ENCODE results near the gene AGBL4.

The AGBL4 gene

GRCh38 chr1:48943826-48944225 lies 1079.9 kb downstream of the AGBL4 start:
- no peak for DNase-seq (ENCODE audit: low read depth)

- no peak for DNase-seq (ENCODE audit: low read depth)
Observed at GRCh38 chr1:48943393-48943792, 1080.4 kb downstream of the AGBL4 start.

GRCh38 chr1:48940962-48941732 lies 1082.6 kb downstream of the AGBL4 start:
- DNase-seq (ENCODE audit: low read depth) = no peak

- no peak for DNase-seq (ENCODE audit: low read depth)
Observed at GRCh38 chr1:48940354-48940753, 1083.4 kb downstream of the AGBL4 start.

- DNase-seq (ENCODE audit: low read depth) = no peak
Observed at GRCh38 chr1:48939828-48940227, 1083.9 kb downstream of the AGBL4 start.

GRCh38 chr1:48939042-48939441 lies 1084.7 kb downstream of the AGBL4 start:
- no peak for DNase-seq (ENCODE audit: low read depth)

GRCh38 chr1:48937732-48938131 lies 1086.0 kb downstream of the AGBL4 start:
- no peak for DNase-seq (ENCODE audit: low read depth)

- no peak for DNase-seq (ENCODE audit: low read depth)
Observed at GRCh38 chr1:48936436-48936835, 1087.3 kb downstream of the AGBL4 start.

- DNase-seq (ENCODE audit: low read depth) = no peak
Observed at GRCh38 chr1:48932366-48932765, 1091.4 kb downstream of the AGBL4 start.

- no peak for DNase-seq (ENCODE audit: low read depth)
Observed at GRCh38 chr1:48931506-48932192, 1092.1 kb downstream of the AGBL4 start.

GRCh38 chr1:48930011-48930410 lies 1093.7 kb downstream of the AGBL4 start:
- DNase-seq (ENCODE audit: low read depth) = no peak

- no peak for DNase-seq (ENCODE audit: low read depth)
Observed at GRCh38 chr1:48924099-48924498, 1099.7 kb downstream of the AGBL4 start.

- no peak for DNase-seq (ENCODE audit: low read depth)
Observed at GRCh38 chr1:48923116-48923515, 1100.6 kb downstream of the AGBL4 start.

GRCh38 chr1:48920851-48921250 lies 1102.9 kb downstream of the AGBL4 start:
- no peak for DNase-seq (ENCODE audit: low read depth)

- DNase-seq (ENCODE audit: low read depth) = no peak
Observed at GRCh38 chr1:48917901-48918603, 1105.7 kb downstream of the AGBL4 start.

- DNase-seq (ENCODE audit: low read depth) = no peak
Observed at GRCh38 chr1:48917070-48917454, 1106.7 kb downstream of the AGBL4 start.

GRCh38 chr1:48916130-48917069 lies 1107.4 kb downstream of the AGBL4 start:
- DNase-seq (ENCODE audit: low read depth) = no peak

- DNase-seq (ENCODE audit: low read depth) = no peak
Observed at GRCh38 chr1:48908606-48909005, 1115.1 kb downstream of the AGBL4 start.

GRCh38 chr1:48906729-48907128 lies 1117.0 kb downstream of the AGBL4 start:
- no peak for DNase-seq (ENCODE audit: low read depth)

- no peak for DNase-seq (ENCODE audit: low read depth)
Observed at GRCh38 chr1:48906164-48906563, 1117.6 kb downstream of the AGBL4 start.

GRCh38 chr1:48903291-48903690 lies 1120.5 kb downstream of the AGBL4 start:
- no peak for DNase-seq (ENCODE audit: low read depth)

- no peak for DNase-seq (ENCODE audit: low read depth)
Observed at GRCh38 chr1:48898894-48899293, 1124.9 kb downstream of the AGBL4 start.
